SIG-M5 treated with dmso at 0.1 percent for 504 hours (cell line): ENCODE data around the gene PIGC.
A peak's percentile ranks its signal among the peaks of the same experiment; 100 is the strongest.
"Not testable (repeated sequence)": the region's sequence is repeated elsewhere in the genome, so short reads cannot be mapped to it uniquely, and the experiment has no call there.

Experiments used
- DNase-seq: peaks from one replicate; lab custom pipeline; 2025; ENCODE audit not compliant: unreplicated experiment; lab: John Stamatoyannopoulos, UW

PIGC gene

GRCh38 chr1:172467446-172467845 lies 23.6 kb upstream of the PIGC start:
- DNase-seq, result no peak

- no peak for DNase-seq
Measured at GRCh38 chr1:172466795-172467407, 23.0 kb upstream of the PIGC start.

DNA sequence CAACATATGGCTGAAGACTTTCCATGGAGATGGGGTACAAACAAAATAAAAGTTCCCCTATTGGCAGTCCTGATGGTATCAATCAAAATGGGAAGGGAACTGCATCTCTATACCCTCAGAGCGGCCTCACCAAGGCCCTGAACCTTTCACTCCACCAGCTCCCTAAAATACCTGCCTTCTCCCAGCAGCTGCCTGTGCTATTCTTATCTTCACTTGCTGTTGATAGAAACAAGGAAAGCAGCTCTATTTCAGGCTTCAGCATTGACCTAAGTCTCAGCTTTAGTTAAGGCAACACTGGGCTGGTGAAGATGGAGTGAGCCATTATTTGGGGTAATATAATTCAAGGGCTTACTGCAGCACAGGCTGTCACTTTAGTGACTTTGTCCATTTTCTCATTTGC lies 21.7 kb upstream of the PIGC start:
- no peak for DNase-seq

DNA sequence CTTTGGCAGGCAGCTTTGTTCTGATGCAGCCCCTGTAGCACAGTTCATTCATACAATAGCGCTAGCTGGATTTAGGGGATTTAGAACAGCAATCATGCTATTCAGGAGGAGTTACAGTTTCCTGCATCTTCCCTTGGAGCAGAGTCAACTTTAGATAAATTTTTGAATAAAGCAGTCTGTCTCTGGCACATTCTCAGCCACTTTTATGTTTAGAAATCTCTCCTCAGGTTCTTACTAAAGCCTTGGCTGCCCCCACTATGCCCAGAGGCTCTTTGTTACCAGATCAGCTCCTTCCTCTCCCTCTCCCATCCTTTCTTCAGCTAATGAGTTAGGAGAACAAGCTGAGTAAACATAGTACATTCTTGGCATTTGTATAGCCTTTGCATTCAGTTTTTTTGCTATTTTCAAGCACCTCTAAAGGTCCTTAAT lies 17.0 kb upstream of the PIGC start:
- DNase-seq, result no peak

GRCh38 chr1:172460177-172460576 lies 16.3 kb upstream of the PIGC start:
- DNase-seq, result no peak

- DNase-seq, result no peak
Measured at GRCh38 chr1:172457479-172458130, 13.7 kb upstream of the PIGC start.

- DNase-seq, result no peak
Measured at GRCh38 chr1:172456344-172456769, 12.5 kb upstream of the PIGC start.

DNA sequence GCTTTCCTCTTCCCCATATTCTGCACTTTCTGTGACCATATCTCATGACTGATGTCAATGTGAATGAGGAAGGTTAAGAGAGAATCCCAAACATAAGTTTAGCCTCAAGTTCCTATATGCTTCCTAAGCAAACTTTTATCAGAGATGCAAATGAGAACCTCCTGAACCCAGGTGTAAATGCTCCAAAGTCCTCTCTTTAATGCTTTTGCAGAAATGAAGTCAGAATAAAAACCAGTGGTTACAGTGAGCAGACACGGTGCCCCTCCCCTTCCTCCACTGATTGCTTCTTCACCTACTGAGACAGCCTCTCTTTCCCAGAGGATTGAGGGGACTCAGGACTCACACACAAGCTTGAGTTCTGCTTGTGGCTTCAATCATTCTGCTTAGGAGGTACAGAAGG lies 11.6 kb upstream of the PIGC start:
- DNase-seq, result no peak

GRCh38 chr1:172453607-172454006 lies 9.7 kb upstream of the PIGC start:
- no peak for DNase-seq

DNA sequence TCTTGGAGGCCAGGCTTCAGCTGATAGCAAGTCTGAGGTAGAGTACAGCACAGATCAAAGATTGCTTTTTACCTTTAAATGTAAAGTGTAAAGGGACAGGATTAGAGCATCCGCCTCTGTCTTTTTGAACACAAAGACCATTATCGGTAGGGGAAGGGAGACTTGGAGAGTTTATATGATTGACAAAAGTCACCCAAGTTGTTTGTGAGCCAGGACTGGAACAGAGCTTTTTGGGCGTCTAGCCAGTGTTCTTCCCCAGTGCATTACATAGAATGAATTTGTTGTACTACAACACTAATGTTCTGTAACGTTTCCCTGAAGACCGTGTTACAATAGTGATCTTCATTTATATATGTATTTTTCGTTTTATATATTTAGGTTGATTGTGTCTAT lies 9.3 kb upstream of the PIGC start:
- no peak for DNase-seq

DNA sequence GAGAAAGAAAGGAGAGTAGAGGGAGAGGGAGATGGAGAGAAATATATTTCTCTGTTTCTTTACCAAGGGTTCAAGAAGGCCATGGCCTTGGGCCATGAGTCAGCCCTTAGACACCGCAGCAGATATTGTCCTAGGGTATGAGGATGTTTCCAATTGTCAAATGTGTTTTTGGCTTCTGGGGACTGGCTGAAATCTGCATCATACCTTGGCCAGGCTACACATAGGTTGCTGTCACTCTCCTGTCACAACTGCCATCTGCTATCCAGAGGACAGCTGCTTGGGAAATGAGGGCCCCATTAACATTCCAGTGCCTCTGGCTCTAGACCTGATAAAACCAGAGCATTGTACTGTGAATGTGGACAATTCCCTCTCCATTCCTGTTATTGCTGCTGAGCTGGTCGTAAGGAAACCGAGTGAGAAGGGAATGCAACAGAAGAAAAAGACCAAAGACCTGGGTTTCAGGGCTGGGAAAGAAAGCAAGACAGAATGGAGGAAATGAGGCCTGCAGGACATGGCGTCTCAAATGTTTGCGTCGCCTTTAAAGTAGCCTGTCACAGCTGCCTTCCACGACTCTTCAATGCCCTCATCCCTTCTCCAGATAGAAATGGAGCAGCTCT lies 8.8 kb upstream of the PIGC start:
- DNase-seq, result no peak

DNA sequence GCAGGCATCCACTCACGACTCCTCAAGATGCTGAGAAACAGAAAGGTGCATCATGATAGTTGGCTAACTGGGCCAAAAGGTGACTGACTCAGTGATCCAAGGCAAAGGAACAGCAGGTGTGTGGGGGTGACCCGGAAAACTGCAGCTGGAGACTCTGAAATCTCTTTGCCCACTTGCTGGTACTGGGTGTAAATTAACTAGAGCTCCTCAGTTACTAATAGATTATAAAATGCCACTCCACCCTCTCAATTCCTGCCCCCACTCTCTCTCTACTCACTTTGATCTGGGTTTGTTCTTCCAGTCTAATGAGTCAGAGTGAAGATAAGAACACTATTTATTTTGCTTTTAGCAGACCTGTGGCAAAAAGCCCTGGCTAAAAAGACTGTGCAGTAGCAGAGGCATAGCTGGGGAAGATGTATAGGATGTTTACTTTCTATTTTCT lies 7.2 kb upstream of the PIGC start:
- DNase-seq, result no peak

- no peak for DNase-seq
Measured at GRCh38 chr1:172450524-172450885, 6.6 kb upstream of the PIGC start.

- DNase-seq, result peak; percentile 89
Measured at GRCh38 chr1:172449585-172450523, 6.0 kb upstream of the PIGC start.

DNA sequence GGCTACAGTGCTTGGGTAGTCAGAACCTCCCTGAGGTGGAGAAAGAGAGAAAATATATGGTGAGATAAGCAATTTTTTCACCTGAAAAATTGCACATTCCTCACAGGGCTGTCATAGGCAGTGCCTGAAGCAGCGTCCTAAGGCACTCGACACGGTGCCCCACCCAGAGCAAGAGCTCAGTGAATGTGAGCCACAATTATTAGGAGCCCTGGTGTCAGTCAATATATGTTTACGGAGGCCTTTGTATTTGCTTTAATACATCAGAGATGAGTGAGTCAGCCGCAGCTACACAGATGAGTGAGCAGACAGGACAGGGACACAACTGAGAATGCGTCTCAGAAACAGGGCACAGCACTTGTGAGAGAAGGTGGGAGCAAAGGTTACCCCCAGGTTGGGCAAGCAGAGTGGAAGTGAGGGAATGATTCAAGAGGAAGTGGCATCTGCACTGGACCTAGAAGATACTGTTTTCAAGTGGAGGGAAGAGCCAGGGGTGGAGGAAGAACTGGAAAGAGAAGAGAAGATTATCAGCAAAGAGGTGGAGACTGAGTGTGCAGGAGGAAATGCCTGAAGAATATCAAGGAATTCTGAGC lies 5.2 kb upstream of the PIGC start:
- peak; percentile 67 for DNase-seq

DNA sequence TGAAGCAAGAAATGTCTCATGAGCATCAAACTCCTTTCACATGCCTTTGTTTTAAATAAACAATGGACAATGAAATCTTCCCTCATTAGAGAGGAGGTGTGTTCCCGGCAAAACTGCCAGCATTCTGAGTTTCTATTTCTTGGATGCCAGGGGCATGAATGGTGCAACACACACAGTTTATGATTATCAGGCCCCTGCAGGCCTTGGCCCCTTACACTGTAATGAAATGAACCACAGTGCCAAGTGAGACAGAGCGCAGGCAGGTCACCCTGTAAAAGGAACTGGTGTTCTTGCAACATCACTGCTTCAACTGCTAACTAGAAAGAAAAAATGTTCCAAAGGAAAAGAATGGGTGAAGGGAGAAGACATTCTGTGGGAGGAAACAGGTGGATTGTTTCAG lies 3.8 kb upstream of the PIGC start:
- peak; percentile 88 for DNase-seq

GRCh38 chr1:172446547-172446946 lies 2.7 kb upstream of the PIGC start:
- DNase-seq, result no peak

DNA sequence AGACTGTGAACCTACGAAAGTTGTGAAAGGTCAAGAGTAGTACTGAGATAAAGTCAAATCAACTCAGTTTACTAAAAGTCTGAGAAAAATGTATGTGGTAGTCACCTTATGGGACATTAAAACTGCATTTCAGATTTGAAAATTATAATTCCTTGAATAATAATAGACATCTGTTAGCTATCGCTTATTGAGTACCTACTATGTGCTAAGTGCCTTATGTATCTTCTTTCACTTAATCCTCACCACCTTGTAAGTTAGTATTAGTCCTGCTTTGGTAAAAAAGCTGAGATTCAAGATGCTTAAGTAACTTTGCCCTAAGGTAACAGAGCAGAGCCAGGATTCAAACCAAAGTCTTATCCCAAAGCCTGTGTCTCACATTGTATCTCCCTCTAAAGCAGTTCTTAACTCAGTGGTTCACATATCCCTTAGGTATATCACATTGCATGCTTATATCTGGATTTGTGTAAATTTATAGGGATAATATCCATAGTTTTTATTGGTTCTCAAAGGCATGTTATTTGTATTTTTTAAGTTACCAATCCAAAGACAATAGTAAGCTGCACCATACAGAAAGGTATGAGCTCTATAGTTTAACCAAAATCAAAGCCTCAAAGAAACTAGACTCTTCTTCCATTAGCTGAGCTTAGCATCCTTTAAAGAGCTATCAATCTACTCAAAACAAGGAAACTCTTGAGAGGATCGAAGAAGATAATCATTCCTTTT lies 865 bp downstream of the PIGC start:
- DNase-seq, result no peak

DNA sequence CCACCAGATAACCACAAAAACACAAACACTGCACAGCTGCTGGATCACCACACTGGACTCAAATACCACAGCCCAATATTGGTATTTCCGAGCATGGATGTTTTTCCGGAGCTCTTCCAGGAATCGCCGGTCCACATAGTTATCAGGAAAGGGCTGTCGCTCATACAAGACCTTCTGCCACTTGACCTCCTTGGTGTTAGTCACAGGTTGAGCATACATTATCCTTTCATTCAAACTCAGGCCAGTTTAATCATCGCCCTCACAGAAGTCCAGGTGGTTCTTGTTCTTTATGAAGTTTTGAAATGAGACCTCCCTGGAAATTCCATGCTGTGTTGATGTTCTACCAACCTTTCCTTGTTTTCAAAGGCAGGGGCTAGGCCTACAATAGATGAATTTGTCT lies 1.5 kb downstream of the PIGC start:
- no peak for DNase-seq

GRCh38 chr1:172437183-172437582 lies 6.7 kb downstream of the PIGC start:
- DNase-seq, result not testable (repeated sequence)
